IPS DF 6.9 (cell line): ENCODE measurements around the gene METTL4.

Experiments
- DNase-seq: peaks from one replicate; pipeline ENCODE4 v3.0.0-alpha.2; 2013; ENCODE audit warnings: low read depth, low spot score
- H3K27ac ChIP-seq: one replicate; pipeline ENCODE4 v1.5.1; 2013; ENCODE audit warnings: low read length, control low read depth
- H3K27me3 ChIP-seq: 2 replicates; pipeline ENCODE4 v1.6.1; 2013; ENCODE audit warnings: mild to moderate bottlenecking, low read length; ENCODE audit not compliant: control insufficient read depth, insufficient read depth
- H3K36me3 ChIP-seq: 2 replicates; pipeline ENCODE4 v1.6.1; 2013; ENCODE audit warnings: low read length; ENCODE audit not compliant: control insufficient read depth, insufficient read depth
- H3K4me1 ChIP-seq: 2 replicates; pipeline ENCODE4 v1.6.1; 2013; ENCODE audit warnings: low read length; ENCODE audit not compliant: control insufficient read depth, insufficient read depth
- H3K4me3 ChIP-seq: 2 replicates; pipeline ENCODE4 v1.5.1; 2013; ENCODE audit warnings: mild to moderate bottlenecking, low read length
- H3K9me3 ChIP-seq: 2 replicates; pipeline ENCODE4 v1.6.1; 2013; ENCODE audit warnings: low read length, inconsistent platforms; ENCODE audit not compliant: control insufficient read depth, insufficient read depth
- WGBS: extraction: QIAGEN DNeasy Blood & Tissue Kit; methylation state at CpG from one replicate; pipeline ENCODE4 v1.1.7; 2013; ENCODE audit warnings: mixed read lengths, missing lambda C conversion rate; ENCODE audit not compliant: insufficient read length, insufficient coverage; 5-methylcytosine and 5-hydroxymethylcytosine counted together

Gene METTL4

DNA sequence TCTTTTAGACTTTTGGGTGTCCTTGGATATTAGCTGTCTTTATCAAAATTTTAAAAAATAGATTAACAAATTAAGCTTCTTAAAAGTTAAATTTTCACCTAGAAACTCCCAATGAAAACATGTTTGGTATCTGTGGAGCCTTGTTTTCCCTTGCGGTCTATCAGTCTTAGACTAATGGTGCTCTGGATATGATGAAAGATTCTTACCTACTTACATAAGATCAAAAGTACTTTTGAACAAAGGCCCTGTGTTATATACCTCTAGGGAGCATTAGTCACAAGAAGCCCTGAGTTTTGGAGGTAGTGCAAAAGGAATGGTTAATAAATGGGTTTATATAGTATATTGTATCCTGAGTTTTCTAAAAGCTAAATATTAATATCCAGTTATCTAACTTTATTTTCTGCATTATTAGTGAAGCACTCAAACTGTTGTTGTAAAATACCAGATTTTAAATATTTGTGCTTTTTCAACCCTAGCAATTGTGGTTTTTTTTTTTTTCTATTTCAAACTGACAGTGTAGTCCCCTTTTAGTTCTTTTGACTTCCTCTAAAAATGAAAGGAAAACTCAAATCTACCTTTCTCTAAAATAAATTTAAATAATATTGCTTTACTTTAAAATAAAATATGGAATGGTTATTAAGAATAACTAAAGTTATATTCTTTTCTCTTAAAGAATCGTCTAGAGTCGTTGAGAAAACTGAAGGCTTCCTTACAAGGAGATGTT is 18.2 kb upstream of the METTL4 start:
- peaks cover 15% of the 10 kb centered on the region; the same call in 1 of the 2 replicates for H3K36me3 ChIP-seq

DNA sequence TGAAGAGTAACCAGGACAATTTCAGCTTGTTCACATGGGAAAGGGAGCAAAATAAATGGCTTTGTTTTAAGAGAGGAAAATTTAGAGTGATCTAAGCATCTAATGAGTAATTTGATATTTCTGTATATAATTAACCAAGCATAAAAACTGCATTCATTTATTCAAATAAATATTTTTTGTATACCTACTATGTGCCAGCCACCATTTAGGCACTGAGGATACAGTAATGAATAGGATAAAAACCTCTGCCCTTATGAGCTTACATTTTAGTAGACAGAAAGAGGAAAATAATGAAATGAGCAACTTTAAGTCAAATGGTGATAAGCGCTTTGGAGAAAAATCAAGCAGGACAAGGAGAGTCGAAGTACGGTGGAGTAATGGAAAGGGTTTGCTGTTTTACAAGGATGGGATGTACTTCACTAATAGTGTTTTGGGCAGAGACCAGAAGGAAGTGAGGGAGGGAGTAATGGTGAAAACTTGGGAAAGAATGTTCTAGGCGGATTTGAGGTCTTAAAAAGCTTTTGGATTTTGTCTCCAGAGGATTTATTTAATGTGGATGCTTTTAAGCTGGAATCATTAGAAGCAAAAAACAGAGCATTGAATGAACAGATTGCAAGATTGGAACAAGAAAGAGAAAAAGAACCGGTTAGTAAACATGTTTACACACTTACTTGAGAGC is 17.5 kb upstream of the METTL4 start:
- Histone ChIP-seq H3K9me3 (no peaks in the 10 kb centered on the region), H3K36me3 (peaks cover 15% of the 10 kb centered on the region; the same call in 1 of the 2 replicates), H3K4me3 (no peak overlapping the region), H3K4me1 (no peaks in the 10 kb centered on the region), H3K27ac (no peak overlapping the region), H3K27me3 (no peaks in the 10 kb centered on the region)
- DNase-seq: no peak
- WGBS: 100% methylated on average over 2 of the region's 5 CpGs

More for the DNA sequence above, 18.2 kb upstream of the METTL4 start:
- no peaks in the 10 kb centered on the region for H3K4me1 ChIP-seq
- no peaks in the 10 kb centered on the region for H3K27me3 ChIP-seq
- WGBS: no CpG with 5 or more reads among the region's 3 CpGs
- no peak overlapping the region for H3K4me3 ChIP-seq
- no peak for DNase-seq
- no peaks in the 10 kb centered on the region for H3K9me3 ChIP-seq
- H3K27ac ChIP-seq: no peak overlapping the region

DNA sequence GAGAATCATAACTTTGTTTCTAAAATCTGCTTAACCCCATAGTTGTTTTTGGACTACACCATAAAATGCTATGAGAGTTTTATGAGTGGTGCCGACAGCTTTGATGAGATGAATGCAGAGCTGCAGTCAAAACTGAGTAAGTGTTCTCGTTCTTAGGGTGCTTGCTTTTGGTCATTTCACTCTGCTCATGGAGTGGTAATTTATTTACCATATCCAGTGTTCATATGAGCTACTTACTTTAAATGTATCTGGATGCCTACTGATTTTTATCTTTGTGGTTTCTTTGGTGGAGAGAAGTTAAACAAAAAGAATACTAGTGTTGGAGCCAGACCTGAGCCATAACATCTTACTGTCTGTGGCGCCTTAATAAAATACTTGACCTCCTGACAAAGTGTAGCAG is 16.5 kb upstream of the METTL4 start:
- no peak for DNase-seq
- H3K4me1 ChIP-seq: no peaks in the 10 kb centered on the region
- H3K27ac ChIP-seq: no peak overlapping the region
- no peak overlapping the region for H3K4me3 ChIP-seq
- no CpG with 5 or more reads among the region's 3 CpGs for WGBS
- H3K27me3 ChIP-seq: no peaks in the 10 kb centered on the region
- H3K36me3 ChIP-seq: peaks cover 15% of the 10 kb centered on the region; the same call in 1 of the 2 replicates
- no peaks in the 10 kb centered on the region for H3K9me3 ChIP-seq

DNA sequence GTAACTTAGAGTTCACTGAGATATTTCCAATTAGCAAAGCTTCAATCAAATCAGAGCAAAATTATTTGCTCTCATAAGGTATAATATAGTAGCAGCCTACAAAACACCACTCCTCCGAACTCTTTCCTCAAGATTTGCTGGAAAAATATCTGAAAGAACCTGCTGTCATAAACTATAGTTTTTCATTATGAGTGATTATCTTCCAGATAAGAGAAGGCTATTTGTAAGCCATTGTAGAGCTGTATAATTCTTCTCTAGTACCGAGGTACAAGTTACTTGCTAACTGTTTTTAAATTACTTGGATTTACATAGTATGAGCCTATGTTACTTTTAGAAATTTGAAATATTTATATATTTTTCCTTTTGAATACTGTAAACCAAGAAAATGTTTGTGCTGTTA is 2.1 kb upstream of the METTL4 start:
- no peak overlapping the region for H3K27ac ChIP-seq
- H3K36me3 ChIP-seq: peaks cover 7% of the 10 kb centered on the region; the same call in 1 of the 2 replicates

DNA sequence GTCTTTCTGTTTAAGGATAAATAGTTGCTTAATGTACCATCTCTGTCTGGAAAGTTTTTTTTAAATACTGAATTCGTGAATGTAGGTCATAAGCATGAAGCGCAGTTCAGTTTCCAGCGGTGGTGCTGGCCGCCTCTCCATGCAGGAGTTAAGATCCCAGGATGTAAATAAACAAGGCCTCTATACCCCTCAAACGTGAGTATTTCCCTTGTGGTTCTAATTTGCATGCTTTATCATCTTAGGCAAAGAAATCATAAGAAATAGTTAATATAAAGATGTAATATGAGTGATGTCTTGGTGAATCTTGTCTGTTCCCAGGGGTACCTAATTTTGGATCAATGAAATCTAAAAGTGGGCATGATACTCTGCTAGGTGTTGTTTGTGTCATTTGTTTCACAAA is 1.6 kb upstream of the METTL4 start:
- H3K4me3 ChIP-seq: peak overlapping the region; percentile 28; the same call in 1 of the 2 replicates
- no peaks in the 10 kb centered on the region for H3K9me3 ChIP-seq
- peaks cover 3% of the 10 kb centered on the region; the same call in 1 of the 2 replicates for H3K4me1 ChIP-seq
- no peaks in the 10 kb centered on the region for H3K27me3 ChIP-seq
- H3K27ac ChIP-seq: no peak overlapping the region
- no CpG with 5 or more reads among the region's 5 CpGs for whole genome bisulfite sequencing
- H3K36me3 ChIP-seq: 0 out of 2 replicates have a peak, but pooled peaks cover 5% of the 10 kb centered on the region
- no peak for DNase-seq

More for the DNA sequence above, 2.1 kb upstream of the METTL4 start:
- Histone ChIP-seq H3K4me1 (peaks cover 3% of the 10 kb centered on the region; the same call in 1 of the 2 replicates), H3K4me3 (no peak overlapping the region), H3K27me3 (no peaks in the 10 kb centered on the region), H3K9me3 (no peaks in the 10 kb centered on the region)
- no peak for DNase-seq
- WGBS: no CpG with 5 or more reads among the region's 2 CpGs

DNA sequence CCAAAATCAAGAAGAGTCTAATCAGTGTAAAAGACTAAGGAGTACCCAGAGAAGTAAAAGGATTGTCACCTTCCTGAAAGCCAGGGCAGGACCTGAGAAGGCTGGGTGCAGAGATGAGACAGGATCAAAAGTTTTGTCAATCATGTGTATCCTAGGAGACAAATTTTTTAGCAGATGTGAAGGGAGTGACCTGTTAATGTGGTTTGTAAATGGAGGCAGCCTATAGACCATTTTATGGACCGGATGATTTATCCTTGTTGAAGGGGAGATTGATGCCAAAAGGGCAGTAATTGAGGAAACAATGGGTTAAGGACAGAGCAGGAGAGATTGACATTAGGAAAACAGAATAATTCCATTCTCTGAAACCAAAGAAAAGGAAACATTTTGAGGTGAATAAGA is 865 bp upstream of the METTL4 start:
- Histone ChIP-seq H3K4me1 (peaks cover 3% of the 10 kb centered on the region; the same call in 1 of the 2 replicates), H3K9me3 (no peaks in the 10 kb centered on the region), H3K27ac (no peak overlapping the region), H3K4me3 (peak overlapping the region; percentile 70; the same call in 1 of the 2 replicates), H3K36me3 (0 out of 2 replicates have a peak, but pooled peaks cover 5% of the 10 kb centered on the region), H3K27me3 (no peaks in the 10 kb centered on the region)
- no peak for DNase-seq
- WGBS: no CpG with 5 or more reads among the region's 1 CpG

DNA sequence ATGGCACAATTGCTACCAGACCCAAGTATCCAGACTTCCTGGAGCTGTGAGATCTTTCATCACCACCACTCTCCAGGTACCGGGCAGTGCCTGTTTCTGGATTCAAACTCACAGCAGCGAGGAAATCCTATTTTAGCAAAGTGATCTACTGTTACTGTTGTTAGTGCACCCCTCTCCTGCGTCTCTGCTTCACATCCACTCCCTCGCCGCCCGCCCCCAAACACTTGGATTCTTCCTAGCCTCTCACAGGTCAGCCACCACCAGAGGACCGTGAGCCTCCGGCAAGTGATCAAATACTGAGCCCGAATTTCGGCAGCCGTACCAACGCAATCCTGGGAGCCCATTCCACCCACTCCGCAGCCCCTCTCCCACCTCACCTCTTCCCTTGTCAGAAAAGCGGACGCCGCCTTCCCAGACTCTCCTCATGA is 519 bp downstream of the METTL4 start:
- Histone ChIP-seq H3K36me3 (0 out of 2 replicates have a peak, but pooled peaks cover 5% of the 10 kb centered on the region), H3K4me1 (peaks cover 3% of the 10 kb centered on the region; the same call in 1 of the 2 replicates), H3K9me3 (no peaks in the 10 kb centered on the region), H3K4me3 (peak overlapping the region; percentile 70), H3K27ac (no peak overlapping the region), H3K27me3 (no peaks in the 10 kb centered on the region)
- DNase-seq: no peak
- WGBS: no CpG with 5 or more reads among the region's 16 CpGs

DNA sequence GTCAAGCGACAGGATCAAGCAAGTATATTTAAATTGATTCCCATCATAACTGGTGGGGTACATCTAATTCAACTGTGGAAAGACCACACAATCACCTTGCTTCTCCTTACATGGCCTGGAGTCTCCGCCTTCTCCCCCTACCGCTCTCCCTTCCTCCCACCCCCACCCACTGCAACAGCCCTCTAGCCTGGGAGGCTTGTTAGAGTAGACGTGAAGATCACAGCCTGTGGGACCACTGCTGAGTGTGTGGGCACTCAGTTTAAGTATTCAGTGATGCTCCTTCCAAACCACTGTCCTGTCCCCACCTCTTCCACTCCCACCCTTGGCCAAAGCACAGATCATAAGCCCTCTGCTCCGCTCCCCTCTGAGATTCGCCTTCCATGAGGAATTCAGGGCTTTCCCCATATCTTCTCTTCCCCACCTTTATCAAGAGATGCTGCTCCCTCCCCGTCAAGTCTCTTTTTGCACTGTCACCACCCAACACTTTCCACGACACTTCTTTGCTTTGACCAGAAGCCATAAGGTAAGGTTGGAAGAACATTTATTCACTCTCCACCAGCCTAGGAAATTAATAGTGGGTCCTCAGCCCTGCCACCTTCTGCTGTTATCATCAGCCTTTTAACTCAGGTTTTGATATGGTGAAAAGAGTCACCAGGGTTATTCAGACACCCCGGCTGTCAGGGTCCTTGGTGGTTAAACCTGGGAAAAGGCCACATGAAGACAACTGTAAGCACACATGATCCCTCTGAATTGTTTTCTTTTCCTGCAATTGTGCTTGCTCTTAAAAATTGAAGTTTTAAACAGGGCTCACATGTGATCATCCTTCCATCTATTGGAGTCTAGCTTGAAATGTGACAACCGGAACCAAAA is 1.7 kb downstream of the METTL4 start:
- no peak for DNase-seq
- no peaks in the 10 kb centered on the region for H3K9me3 ChIP-seq
- no peak overlapping the region for H3K27ac ChIP-seq
- H3K4me1 ChIP-seq: peaks cover 3% of the 10 kb centered on the region; the same call in 1 of the 2 replicates
- no CpG with 5 or more reads among the region's 10 CpGs for WGBS
- no peaks in the 10 kb centered on the region for H3K36me3 ChIP-seq
- H3K27me3 ChIP-seq: no peaks in the 10 kb centered on the region
- H3K4me3 ChIP-seq: no peak overlapping the region

DNA sequence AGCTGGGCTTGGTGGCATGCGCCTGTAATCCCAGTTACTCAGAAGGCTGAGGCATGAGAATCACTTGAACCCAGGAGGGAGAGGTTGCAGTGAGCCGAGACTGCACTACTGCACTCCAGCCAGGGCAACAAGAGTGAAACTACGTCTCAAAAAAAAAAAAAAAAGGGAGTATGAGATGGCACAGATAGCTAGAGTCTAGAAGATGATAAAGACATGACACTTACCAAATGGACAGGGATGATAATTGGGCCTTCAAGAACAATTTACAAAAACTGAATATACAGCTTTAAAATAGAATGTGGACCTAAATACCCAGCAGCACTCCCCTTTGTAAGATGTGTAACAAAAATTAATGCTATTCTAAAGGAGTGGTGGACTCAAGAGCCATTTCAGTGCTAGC is 2.7 kb downstream of the METTL4 start:
- no peak overlapping the region for H3K27ac ChIP-seq
- no peak for DNase-seq
- WGBS: no CpG with 5 or more reads among the region's 3 CpGs

DNA sequence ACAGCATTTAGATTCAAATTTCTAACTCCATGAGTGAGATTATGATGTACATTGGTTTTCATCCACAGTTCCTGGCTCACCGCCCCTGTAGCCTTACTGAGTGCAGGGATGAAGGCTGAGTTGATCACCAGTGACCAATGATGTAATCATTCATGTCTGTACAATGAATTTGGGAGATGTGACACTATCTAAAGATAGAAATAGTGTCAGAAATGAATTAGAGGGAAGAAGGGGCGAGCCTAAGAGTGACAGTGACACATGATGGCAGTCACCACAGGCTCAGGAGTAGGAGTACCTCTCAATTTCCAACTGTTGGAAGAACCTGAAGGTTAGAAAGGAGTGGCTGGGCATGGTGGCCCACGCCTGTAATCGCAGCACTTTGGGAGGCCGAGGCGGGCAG is 3.2 kb downstream of the METTL4 start:
- Histone ChIP-seq H3K27ac (no peak overlapping the region), H3K27me3 (no peaks in the 10 kb centered on the region), H3K4me3 (no peak overlapping the region), H3K36me3 (no peaks in the 10 kb centered on the region), H3K4me1 (peaks cover 3% of the 10 kb centered on the region; the same call in 1 of the 2 replicates), H3K9me3 (no peaks in the 10 kb centered on the region)
- no peak for DNase-seq
- WGBS: no CpG with 5 or more reads among the region's 6 CpGs

More for the DNA sequence above, 2.7 kb downstream of the METTL4 start:
- Histone ChIP-seq H3K4me3 (no peak overlapping the region), H3K9me3 (no peaks in the 10 kb centered on the region), H3K4me1 (peaks cover 3% of the 10 kb centered on the region; the same call in 1 of the 2 replicates), H3K27me3 (no peaks in the 10 kb centered on the region), H3K36me3 (no peaks in the 10 kb centered on the region)
